ENCODE results near the gene FLT3LG. TPM values are rescaled to one million over a fixed set of nuclear protein-coding genes. Genes with fewer than 3 reads are reported as not detected.
A peak's percentile ranks its signal among the peaks of the same experiment; 100 is the strongest.

The FLT3LG gene
- total RNA-seq, 1 donor from 2014 or later = 17.7 TPM

- no peak for DNase-seq
- no peak for TF ChIP-seq CTCF (IDR thresholded peaks at IDR 0.05)
- H3K4me3 Mint-ChIP-seq = peak overlapping the region; percentile 82
- intact Hi-C loops (cut with micrococcal nuclease) = loop anchor here (2.0 kb wide), 2 partner anchors 13 to 21 kb away; no protein-coding TSS in a partner anchor
- ChIA-PET CTCF (interaction anchor here (1.2 to 1.8 kb wide), 2 partner anchors 33 to 167 kb away, joined by 5 to 7 read pairs; no protein-coding TSS in a partner anchor), POLR2A (interaction anchor here (0.5 to 1.9 kb wide), 8 partner anchors 18 to 126 kb away, joined by 3 to 6 read pairs (median 4); partner anchors contain the start of genes NOSIP, PIH1D1 and RRAS)
- peak overlapping the region; percentile 81 for H3K27ac Mint-ChIP-seq
- H3K36me3 Mint-ChIP-seq (ENCODE audit: low read depth) = peaks cover 6% of the 10 kb centered on the region
- no peaks in the 10 kb centered on the region for H3K27me3 Mint-ChIP-seq
- peaks cover 35% of the 10 kb centered on the region for H3K4me1 Mint-ChIP-seq
- H3K9me3 Mint-ChIP-seq = no peaks in the 10 kb centered on the region
- ATAC-seq (ENCODE audit: low read depth) = no peak
Observed at GRCh38 chr19:49513746-49514118, 39.7 kb downstream of the FLT3LG start.

- intact Hi-C loops (cut with micrococcal nuclease) = no loop called here
- Mint-ChIP-seq H3K4me1 (peaks cover 35% of the 10 kb centered on the region), H3K27me3 (no peaks in the 10 kb centered on the region), H3K9me3 (no peaks in the 10 kb centered on the region), H3K36me3 (ENCODE audit: low read depth) (peaks cover 6% of the 10 kb centered on the region), H3K27ac (no peak overlapping the region), H3K4me3 (peak overlapping the region; percentile 82)
- CTCF ChIA-PET = interaction anchor here (1.2 to 1.8 kb wide), 2 partner anchors 33 to 167 kb away, joined by 5 to 7 read pairs; no protein-coding TSS in a partner anchor
- ATAC-seq (ENCODE audit: low read depth) (no peak), DNase-seq (no peak)
- TF ChIP-seq CTCF (IDR thresholded peaks at IDR 0.05) = no peak
- POLR2A ChIA-PET = interaction anchor here (1.4 to 1.9 kb wide), 4 partner anchors 16 to 32 kb away, joined by 3 to 6 read pairs (median 4); no protein-coding TSS in a partner anchor
Observed at GRCh38 chr19:49514151-49514550, 40.1 kb downstream of the FLT3LG start.

- H3K4me3 Mint-ChIP-seq = peak overlapping the region; percentile 20
- H3K36me3 Mint-ChIP-seq (ENCODE audit: low read depth) = peaks cover 9% of the 10 kb centered on the region
- no peak for TF ChIP-seq CTCF (IDR thresholded peaks at IDR 0.05)
- CTCF ChIA-PET = interaction anchor here (1.1 kb wide), 1 partner anchor 31 kb away, joined by 3 read pairs; no protein-coding TSS in a partner anchor
- intact Hi-C loops (cut with micrococcal nuclease) = no loop called here
- peaks cover 35% of the 10 kb centered on the region for H3K4me1 Mint-ChIP-seq
- POLR2A ChIA-PET = interaction anchor here (0.8 kb wide), 2 partner anchors 12 to 17 kb away, joined by 3 to 4 read pairs; no protein-coding TSS in a partner anchor
- DNase-seq (no peak), ATAC-seq (ENCODE audit: low read depth) (no peak)
- no peaks in the 10 kb centered on the region for H3K27me3 Mint-ChIP-seq
- no peaks in the 10 kb centered on the region for H3K9me3 Mint-ChIP-seq
- H3K27ac Mint-ChIP-seq = peak overlapping the region; percentile 12
Observed at GRCh38 chr19:49515767-49516166, 41.8 kb downstream of the FLT3LG start.

GRCh38 chr19:49518033-49518432, 44.0 kb downstream of the FLT3LG start:
- intact Hi-C loops (cut with micrococcal nuclease) = no loop called here
- POLR2A ChIA-PET = interaction anchor here (0.7 kb wide), 1 partner anchor 25 kb away, joined by 6 read pairs; no protein-coding TSS in a partner anchor
- ATAC-seq (ENCODE audit: low read depth) (no peak), DNase-seq (no peak)
- peaks cover 17% of the 10 kb centered on the region for H3K4me1 Mint-ChIP-seq
- no peak overlapping the region for H3K4me3 Mint-ChIP-seq
- H3K27me3 Mint-ChIP-seq = no peaks in the 10 kb centered on the region
- H3K36me3 Mint-ChIP-seq (ENCODE audit: low read depth) = peaks cover 12% of the 10 kb centered on the region
- CTCF ChIA-PET = no interaction called here
- no peak for TF ChIP-seq CTCF (IDR thresholded peaks at IDR 0.05)
- no peaks in the 10 kb centered on the region for H3K9me3 Mint-ChIP-seq
- H3K27ac Mint-ChIP-seq = no peak overlapping the region

- intact Hi-C loops (cut with micrococcal nuclease) = no loop called here
- peaks cover 6% of the 10 kb centered on the region for H3K4me1 Mint-ChIP-seq
- POLR2A ChIA-PET = no interaction called here
- TF ChIP-seq CTCF (IDR thresholded peaks at IDR 0.05) = no peak
- DNase-seq (no peak), ATAC-seq (ENCODE audit: low read depth) (no peak)
- no peak overlapping the region for H3K27ac Mint-ChIP-seq
- H3K36me3 Mint-ChIP-seq (ENCODE audit: low read depth) = peaks cover 10% of the 10 kb centered on the region
- CTCF ChIA-PET = interaction anchor here (1.0 kb wide), 1 partner anchor 26 kb away, joined by 3 read pairs; no protein-coding TSS in a partner anchor
- H3K4me3 Mint-ChIP-seq = no peak overlapping the region
- no peaks in the 10 kb centered on the region for H3K27me3 Mint-ChIP-seq
- H3K9me3 Mint-ChIP-seq = no peaks in the 10 kb centered on the region
Observed at GRCh38 chr19:49520705-49521319, 46.8 kb downstream of the FLT3LG start.

Measured in activated B cell treated with CpG ODN at 0.5 μM for 24 hours (primary cell).